ENCODE data around the gene PRDM7. TPM values are rescaled to one million over a fixed set of nuclear protein-coding genes. Genes with fewer than 3 reads are reported as not detected.

PRDM7 gene
- total and polyA plus RNA-seq, 9 of the 15 experiments (the other 6 are each of a cell fraction or from before 2014, with no cell fraction given), result not detected

DNA sequence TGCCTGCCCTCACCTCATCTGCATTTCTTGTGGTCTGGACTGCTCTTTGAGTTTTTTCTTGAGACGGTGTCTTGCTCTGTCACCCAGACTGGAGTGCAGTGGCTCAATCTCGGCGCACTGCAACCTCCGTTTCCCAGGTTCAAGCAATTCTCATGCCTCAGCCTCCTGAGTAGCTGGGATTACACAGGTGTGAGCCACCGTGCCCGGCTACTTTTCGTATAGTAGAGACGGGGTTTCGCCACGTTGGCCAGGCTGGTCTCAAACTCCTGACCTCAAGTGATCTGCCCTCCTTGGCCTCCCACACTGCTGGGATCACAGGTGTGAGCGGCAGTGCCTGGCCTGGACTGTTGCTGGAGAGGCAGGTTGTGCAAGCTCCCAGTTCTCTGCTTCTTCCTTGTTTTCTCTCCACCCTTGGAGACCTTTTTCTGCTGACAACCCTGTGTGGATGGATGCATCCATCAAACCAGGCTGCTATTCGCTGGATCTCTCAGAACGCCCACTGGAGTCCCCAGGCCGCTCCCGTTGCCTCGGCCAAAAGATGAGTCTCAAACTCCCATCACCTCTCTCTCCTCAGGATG, 35.1 kb downstream of the PRDM7 start:
- FAIRE-seq, result no peak
- Histone ChIP-seq H3K36me3 (ENCODE audit: control insufficient read depth, insufficient read depth, low read length) (peaks cover 55% of the 10 kb centered on the region; the same call in 2 of the 3 replicates), H2AFZ (ENCODE audit: low read depth, low read length) (no peak overlapping the region), H3K9me3 (replicated peaks; ENCODE audit: control insufficient read depth, insufficient read depth, low read depth, low read length) (no peaks in the 10 kb centered on the region), H3K4me3 (no peak overlapping the region), H4K20me1 (replicated peaks; ENCODE audit: control insufficient read depth, insufficient read depth, low read length) (no peaks in the 10 kb centered on the region), H3K27ac (ENCODE audit: extremely low read depth, low read depth, low read length) (no peak overlapping the region), H3K4me2 (ENCODE audit: insufficient read depth, low read length) (no peak overlapping the region), H3K27me3 (ENCODE audit: control insufficient read depth in 2 of 2, insufficient read depth in 2 of 2, low read length in 2 of 2) (no peaks in the 10 kb centered on the region), H3K79me2 (ENCODE audit: control insufficient read depth, insufficient read depth, low read length) (no peaks in the 10 kb centered on the region; the same call in 2 of the 3 replicates), H3K4me1 (replicated peaks in 1 of 2; ENCODE audit: control insufficient read depth in 2 of 2, insufficient read depth in 2 of 2, low read length in 2 of 2) (peaks cover 10 to 31% of the 10 kb centered on the region in 2 experiments; a peak in 3 of 5 replicates), H3K9ac (ENCODE audit: insufficient read depth in 1 of 2, low read depth in 2 of 2, low read length in 2 of 2) (peak overlapping the region in 1 of 2 experiments; percentile 65; a peak in 1 of 4 replicates), H3K9me1 (ENCODE audit: control insufficient read depth, insufficient read depth, low read length) (no peaks in the 10 kb centered on the region)
- in situ Hi-C loops (cut with MboI), result no loop called here
- no peak for ATAC-seq
- BruUV-seq (replicated peaks), result no TSS peak
- 73% methylated on average over 16 of the region's 16 CpGs for WGBS (ENCODE audit: insufficient coverage, low coverage, missing lambda C conversion rate)
- intact Hi-C loops (cut with micrococcal nuclease), result no loop called here
- no peak for DNase-seq (ENCODE audit: extremely low read depth in 1 of 4, low spot score in 3 of 4)
- TF ChIP-seq MCM5 (IDR thresholded peaks at IDR 0.05; ENCODE audit: low read depth) (no peak), RB1 (IDR thresholded peaks at IDR 0.05; ENCODE audit: low read depth) (no peak), EWSR1 (IDR thresholded peaks at IDR 0.05; ENCODE audit: borderline replicate concordance, low read depth, partially characterized antibody) (no peak), SRSF9 (IDR thresholded peaks at IDR 0.05; ENCODE audit: borderline replicate concordance, low read depth, low read length) (no peak), HSF4 (CRISPR knock-in tag; IDR thresholded peaks at IDR 0.05; ENCODE audit: borderline replicate concordance) (no peak), ADNP (tag; IDR thresholded peaks at IDR 0.05) (no peak), FOS (IDR thresholded peaks at IDR 0.05; ENCODE audit: extremely low read depth, insufficient read length) (no peak), TRIM28 (IDR thresholded peaks at IDR 0.05) (no peak), POU5F1 (IDR thresholded peaks at IDR 0.05; ENCODE audit: borderline replicate concordance, low read depth, low read length, partially characterized antibody) (no peak), STAT5A (IDR thresholded peaks at IDR 0.05; ENCODE audit: borderline replicate concordance, low read length) (no peak), TGIF2 (CRISPR knock-in tag; IDR thresholded peaks at IDR 0.05) (no peak)
- TF ChIP-seq, protein P1, sequence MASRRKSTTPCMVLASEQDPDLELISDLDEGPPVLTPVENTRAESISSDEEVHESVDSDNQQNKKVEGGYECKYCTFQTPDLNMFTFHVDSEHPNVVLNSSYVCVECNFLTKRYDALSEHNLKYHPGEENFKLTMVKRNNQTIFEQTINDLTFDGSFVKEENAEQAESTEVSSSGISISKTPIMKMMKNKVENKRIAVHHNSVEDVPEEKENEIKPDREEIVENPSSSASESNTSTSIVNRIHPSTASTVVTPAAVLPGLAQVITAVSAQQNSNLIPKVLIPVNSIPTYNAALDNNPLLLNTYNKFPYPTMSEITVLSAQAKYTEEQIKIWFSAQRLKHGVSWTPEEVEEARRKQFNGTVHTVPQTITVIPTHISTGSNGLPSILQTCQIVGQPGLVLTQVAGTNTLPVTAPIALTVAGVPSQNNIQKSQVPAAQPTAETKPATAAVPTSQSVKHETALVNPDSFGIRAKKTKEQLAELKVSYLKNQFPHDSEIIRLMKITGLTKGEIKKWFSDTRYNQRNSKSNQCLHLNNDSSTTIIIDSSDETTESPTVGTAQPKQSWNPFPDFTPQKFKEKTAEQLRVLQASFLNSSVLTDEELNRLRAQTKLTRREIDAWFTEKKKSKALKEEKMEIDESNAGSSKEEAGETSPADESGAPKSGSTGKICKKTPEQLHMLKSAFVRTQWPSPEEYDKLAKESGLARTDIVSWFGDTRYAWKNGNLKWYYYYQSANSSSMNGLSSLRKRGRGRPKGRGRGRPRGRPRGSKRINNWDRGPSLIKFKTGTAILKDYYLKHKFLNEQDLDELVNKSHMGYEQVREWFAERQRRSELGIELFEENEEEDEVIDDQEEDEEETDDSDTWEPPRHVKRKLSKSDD (conservative IDR thresholded peaks at IDR 0.05; ENCODE audit: low read length), result no peak
- TF ChIP-seq, protein P2, sequence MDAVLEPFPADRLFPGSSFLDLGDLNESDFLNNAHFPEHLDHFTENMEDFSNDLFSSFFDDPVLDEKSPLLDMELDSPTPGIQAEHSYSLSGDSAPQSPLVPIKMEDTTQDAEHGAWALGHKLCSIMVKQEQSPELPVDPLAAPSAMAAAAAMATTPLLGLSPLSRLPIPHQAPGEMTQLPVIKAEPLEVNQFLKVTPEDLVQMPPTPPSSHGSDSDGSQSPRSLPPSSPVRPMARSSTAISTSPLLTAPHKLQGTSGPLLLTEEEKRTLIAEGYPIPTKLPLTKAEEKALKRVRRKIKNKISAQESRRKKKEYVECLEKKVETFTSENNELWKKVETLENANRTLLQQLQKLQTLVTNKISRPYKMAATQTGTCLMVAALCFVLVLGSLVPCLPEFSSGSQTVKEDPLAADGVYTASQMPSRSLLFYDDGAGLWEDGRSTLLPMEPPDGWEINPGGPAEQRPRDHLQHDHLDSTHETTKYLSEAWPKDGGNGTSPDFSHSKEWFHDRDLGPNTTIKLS (IDR thresholded peaks at IDR 0.05; ENCODE audit: borderline replicate concordance, low read depth), result no peak
- TF ChIP-seq, protein P3, sequence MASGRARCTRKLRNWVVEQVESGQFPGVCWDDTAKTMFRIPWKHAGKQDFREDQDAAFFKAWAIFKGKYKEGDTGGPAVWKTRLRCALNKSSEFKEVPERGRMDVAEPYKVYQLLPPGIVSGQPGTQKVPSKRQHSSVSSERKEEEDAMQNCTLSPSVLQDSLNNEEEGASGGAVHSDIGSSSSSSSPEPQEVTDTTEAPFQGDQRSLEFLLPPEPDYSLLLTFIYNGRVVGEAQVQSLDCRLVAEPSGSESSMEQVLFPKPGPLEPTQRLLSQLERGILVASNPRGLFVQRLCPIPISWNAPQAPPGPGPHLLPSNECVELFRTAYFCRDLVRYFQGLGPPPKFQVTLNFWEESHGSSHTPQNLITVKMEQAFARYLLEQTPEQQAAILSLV (tag; IDR thresholded peaks at IDR 0.05), result no peak
- POLR2A ChIA-PET, result interaction anchor here (0.6 to 0.8 kb wide), 2 partner anchors 9 to 433 kb away, joined by 3 read pairs; no protein-coding TSS in a partner anchor
- CTCF ChIA-PET (ENCODE audit: low intra/inter-chr PET ratio), result no interaction called here

Measured in K562 (cell line).